ENCODE results near the gene TAF7L. TPM values are rescaled to one million over a fixed set of nuclear protein-coding genes. Genes with fewer than 3 reads are reported as not detected.

TAF7L gene
- total RNA-seq, 1 donor from 2014 or later: 0.30 TPM

GRCh38 chrX:101260435-101260834 is 30.7 kb downstream of the TAF7L start:
- Mint-ChIP-seq H3K27ac (ENCODE audit: unreplicated experiment) (no peak overlapping the region), H3K4me3 (ENCODE audit: unreplicated experiment) (no peak overlapping the region), H3K27me3 (ENCODE audit: low read depth) (no peaks in the 10 kb centered on the region), H3K36me3 (ENCODE audit: low read depth) (no peaks in the 10 kb centered on the region), H3K9me3 (ENCODE audit: low read depth) (peaks cover 3% of the 10 kb centered on the region), H3K4me1 (ENCODE audit: low read depth) (peaks cover 4% of the 10 kb centered on the region)
- TF ChIP-seq CTCF (IDR thresholded peaks at IDR 0.05): peak; percentile 28
- no peak for DNase-seq (ENCODE audit: low spot score)

- Mint-ChIP-seq H3K4me1 (ENCODE audit: low read depth) (peaks cover 4% of the 10 kb centered on the region), H3K27ac (ENCODE audit: unreplicated experiment) (no peak overlapping the region), H3K36me3 (ENCODE audit: low read depth) (no peaks in the 10 kb centered on the region), H3K27me3 (ENCODE audit: low read depth) (no peaks in the 10 kb centered on the region), H3K4me3 (ENCODE audit: unreplicated experiment) (no peak overlapping the region), H3K9me3 (ENCODE audit: low read depth) (peaks cover 3% of the 10 kb centered on the region)
- no peak for DNase-seq (ENCODE audit: low spot score)
- no peak for TF ChIP-seq CTCF (IDR thresholded peaks at IDR 0.05)
Measured at GRCh38 chrX:101258259-101258581, 32.9 kb downstream of the TAF7L start.

GRCh38 chrX:101257448-101258258 is 33.5 kb downstream of the TAF7L start:
- Mint-ChIP-seq H3K27me3 (ENCODE audit: low read depth) (no peaks in the 10 kb centered on the region), H3K9me3 (ENCODE audit: low read depth) (peaks cover 3% of the 10 kb centered on the region), H3K4me3 (ENCODE audit: unreplicated experiment) (no peak overlapping the region), H3K36me3 (ENCODE audit: low read depth) (no peaks in the 10 kb centered on the region), H3K27ac (ENCODE audit: unreplicated experiment) (no peak overlapping the region), H3K4me1 (ENCODE audit: low read depth) (peaks cover 4% of the 10 kb centered on the region)
- TF ChIP-seq CTCF (IDR thresholded peaks at IDR 0.05): no peak
- no peak for DNase-seq (ENCODE audit: low spot score)

- H3K36me3 Mint-ChIP-seq (ENCODE audit: low read depth): no peaks in the 10 kb centered on the region
- no peak overlapping the region for H3K4me3 Mint-ChIP-seq (ENCODE audit: unreplicated experiment)
- no peak for TF ChIP-seq CTCF (IDR thresholded peaks at IDR 0.05)
- no peaks in the 10 kb centered on the region for H3K27me3 Mint-ChIP-seq (ENCODE audit: low read depth)
- H3K27ac Mint-ChIP-seq (ENCODE audit: unreplicated experiment): no peak overlapping the region
- peaks cover 2% of the 10 kb centered on the region for H3K4me1 Mint-ChIP-seq (ENCODE audit: low read depth)
- H3K9me3 Mint-ChIP-seq (ENCODE audit: low read depth): no peaks in the 10 kb centered on the region
- no peak for DNase-seq (ENCODE audit: low spot score)
Measured at GRCh38 chrX:101252634-101253033, 38.5 kb downstream of the TAF7L start.

- no peak overlapping the region for H3K27ac Mint-ChIP-seq (ENCODE audit: unreplicated experiment)
Measured at GRCh38 chrX:101241531-101241930, 49.6 kb downstream of the TAF7L start.

More at GRCh38 chrX:101241531-101241930, 49.6 kb downstream of the TAF7L start:
- peaks cover 10% of the 10 kb centered on the region for H3K9me3 Mint-ChIP-seq (ENCODE audit: low read depth)
- no peak for DNase-seq (ENCODE audit: low spot score)
- H3K4me3 Mint-ChIP-seq (ENCODE audit: unreplicated experiment): no peak overlapping the region
- H3K36me3 Mint-ChIP-seq (ENCODE audit: low read depth): no peaks in the 10 kb centered on the region
- H3K4me1 Mint-ChIP-seq (ENCODE audit: low read depth): no peaks in the 10 kb centered on the region
- TF ChIP-seq CTCF (IDR thresholded peaks at IDR 0.05): no peak
- H3K27me3 Mint-ChIP-seq (ENCODE audit: low read depth): no peaks in the 10 kb centered on the region

All from chondrocyte (in vitro differentiated cells).